Trophoblast cell (in vitro differentiated cells and primary cell): ENCODE results near the gene SELPLG.

ENCODE experiments used
- DNase-seq, 2 donors: peaks; one replicate each; pipeline ENCODE4 v3.0.0-alpha.2; 2016
- H2AFZ ChIP-seq: 2 replicates; pipeline ENCODE4 v1.6.1; 2013; ENCODE audit warnings: low read length, moderate library complexity, mild to moderate bottlenecking; ENCODE audit not compliant: insufficient read depth, poor library complexity
- H2AK5ac ChIP-seq: 2 replicates; pipeline ENCODE4 v1.6.1; 2013; ENCODE audit warnings: mild to moderate bottlenecking, low read length
- H2BK120ac ChIP-seq: 2 replicates; pipeline ENCODE4 v1.6.1; 2013; ENCODE audit warnings: low read length, mild to moderate bottlenecking, moderate library complexity; ENCODE audit not compliant: insufficient read depth, poor library complexity
- H2BK12ac ChIP-seq: 2 replicates; pipeline ENCODE4 v1.6.1; 2013; ENCODE audit warnings: mild to moderate bottlenecking, low read length, moderate library complexity
- H2BK5ac ChIP-seq: 2 replicates; pipeline ENCODE4 v1.6.1; 2013; ENCODE audit warnings: low read length, low read depth, moderate library complexity, mild to moderate bottlenecking; ENCODE audit not compliant: poor library complexity
- H3K14ac ChIP-seq: 2 replicates; pipeline ENCODE4 v1.6.1; 2013; ENCODE audit warnings: mild to moderate bottlenecking, low read length
- H3K18ac ChIP-seq: 2 replicates; pipeline ENCODE4 v1.6.1; 2013; ENCODE audit warnings: mild to moderate bottlenecking, low read length
- H3K23ac ChIP-seq: 2 replicates; pipeline ENCODE4 v1.6.1; 2013; ENCODE audit warnings: low read length
- H3K27ac ChIP-seq: 2 replicates; pipeline ENCODE4 v1.5.1; 2013; ENCODE audit warnings: low read depth, mild to moderate bottlenecking, inconsistent platforms, low read length, moderate library complexity
- H3K27me3 ChIP-seq: 2 replicates; pipeline ENCODE4 v1.6.1; 2013; ENCODE audit warnings: inconsistent platforms, mild to moderate bottlenecking, low read length, moderate library complexity; ENCODE audit not compliant: insufficient read depth
- H3K36me3 ChIP-seq, 2 experiments: 1 replicate in 1 of 2; 2 replicates in 1 of 2; pipeline ENCODE4 v1.6.1; 2013; ENCODE audit warnings: low read length in 2 of 2, mild to moderate bottlenecking in 2 of 2, moderate library complexity in 1 of 2; ENCODE audit not compliant: insufficient read depth in 2 of 2, control insufficient read depth in 1 of 2
- H3K4ac ChIP-seq: 2 replicates; pipeline ENCODE4 v1.6.1; 2013; ENCODE audit warnings: low read depth, mild to moderate bottlenecking, low read length, moderate library complexity
- H3K4me1 ChIP-seq, 2 experiments: 1 replicate in 1 of 2; 2 replicates in 1 of 2; pipeline ENCODE4 v1.6.1; 2013; ENCODE audit warnings: low read length in 2 of 2, mild to moderate bottlenecking in 2 of 2, moderate library complexity in 1 of 2; ENCODE audit not compliant: insufficient read depth in 2 of 2, control insufficient read depth in 1 of 2
- H3K4me2 ChIP-seq: 2 replicates; pipeline ENCODE4 v1.6.1; 2013; ENCODE audit warnings: inconsistent platforms, mild to moderate bottlenecking, low read length, moderate library complexity
- H3K4me3 ChIP-seq: 2 replicates; pipeline ENCODE4 v1.5.1; 2013; ENCODE audit warnings: mild to moderate bottlenecking, low read depth, low read length, inconsistent platforms
- H3K79me1 ChIP-seq: one replicate; pipeline ENCODE4 v1.6.1; 2013; ENCODE audit warnings: low read length
- H3K79me2 ChIP-seq: 2 replicates; pipeline ENCODE4 v1.6.1; 2013; ENCODE audit warnings: low read length, mild to moderate bottlenecking; ENCODE audit not compliant: control insufficient read depth, insufficient read depth, poor library complexity
- H3K9ac ChIP-seq: 2 replicates; pipeline ENCODE4 v1.6.1; 2013; ENCODE audit warnings: mild to moderate bottlenecking, low read length
- H3K9me3 ChIP-seq: 2 replicates; pipeline ENCODE4 v1.6.1; 2013; ENCODE audit warnings: low read depth, mild to moderate bottlenecking, control low read depth, inconsistent platforms, low read length; ENCODE audit not compliant: insufficient read depth
- H4K12ac ChIP-seq: 2 replicates; pipeline ENCODE4 v1.6.1; 2013; ENCODE audit warnings: low read depth, mild to moderate bottlenecking, low read length, moderate library complexity
- H4K8ac ChIP-seq: 2 replicates; pipeline ENCODE4 v1.6.1; 2013; ENCODE audit warnings: low read depth, mild to moderate bottlenecking, low read length, moderate library complexity
- H4K91ac ChIP-seq: one replicate; pipeline ENCODE4 v1.6.1; 2013; ENCODE audit warnings: low read depth, mild to moderate bottlenecking, low read length, moderate library complexity
- WGBS: extraction: QIAGEN DNeasy Blood & Tissue Kit; methylation state at CpG from one replicate; pipeline ENCODE4 v1.1.7; 2013; ENCODE audit warnings: missing lambda C conversion rate; ENCODE audit not compliant: insufficient read length, insufficient coverage; ENCODE audit errors: extremely low coverage; 5-methylcytosine and 5-hydroxymethylcytosine counted together

The SELPLG gene

GRCh38 chr12:108627134-108627920 is 6.4 kb downstream of the SELPLG start:
- Histone ChIP-seq H2AFZ (no peak overlapping the region), H3K4me1 (peaks cover 31 to 33% of the 10 kb centered on the region in 2 experiments), H3K79me2 (peaks cover 5% of the 10 kb centered on the region), H3K18ac (no peak overlapping the region), H4K8ac (peak overlapping the region; percentile 36), H3K4me3 (no peak overlapping the region), H4K12ac (no peak overlapping the region), H2AK5ac (peak overlapping the region; percentile 28), H3K27me3 (no peaks in the 10 kb centered on the region), H3K4ac (peak overlapping the region; percentile 16), H2BK12ac (peak overlapping the region; percentile 88), H3K36me3 (peaks cover 0 to 8% of the 10 kb centered on the region in 2 experiments), H3K4me2 (no peak overlapping the region), H3K14ac (peak overlapping the region; percentile 54), H2BK5ac (peak overlapping the region; percentile 29), H3K23ac (no peak overlapping the region), H3K27ac (no peak overlapping the region), H3K9ac (no peak overlapping the region), H3K79me1 (peaks cover 53% of the 10 kb centered on the region), H2BK120ac (peak overlapping the region; percentile 90), H4K91ac (peak overlapping the region; percentile 84), H3K9me3 (no peaks in the 10 kb centered on the region)
- WGBS = no CpG with 5 or more reads among the region's 8 CpGs
- no peak for DNase-seq

GRCh38 chr12:108625228-108625627 is 8.5 kb downstream of the SELPLG start:
- Histone ChIP-seq H2AK5ac (no peak overlapping the region), H3K4ac (no peak overlapping the region), H4K12ac (no peak overlapping the region), H4K91ac (peak overlapping the region; percentile 55), H3K27ac (no peak overlapping the region), H2AFZ (no peak overlapping the region), H3K36me3 (peaks cover 0 to 8% of the 10 kb centered on the region in 2 experiments), H4K8ac (no peak overlapping the region), H3K79me1 (peaks cover 58% of the 10 kb centered on the region), H3K9ac (no peak overlapping the region), H3K9me3 (no peaks in the 10 kb centered on the region), H3K4me1 (peaks cover 38 to 42% of the 10 kb centered on the region in 2 experiments), H3K27me3 (no peaks in the 10 kb centered on the region), H2BK5ac (no peak overlapping the region), H3K4me3 (no peak overlapping the region), H3K4me2 (no peak overlapping the region), H3K79me2 (peaks cover 5% of the 10 kb centered on the region), H2BK12ac (peak overlapping the region; percentile 67), H3K23ac (no peak overlapping the region), H3K18ac (no peak overlapping the region), H3K14ac (no peak overlapping the region), H2BK120ac (no peak overlapping the region)
- no CpG with 5 or more reads among the region's 3 CpGs for WGBS
- no peak for DNase-seq

GRCh38 chr12:108623577-108623976 is 10.1 kb downstream of the SELPLG start:
- no peak for DNase-seq
- Histone ChIP-seq H3K79me2 (peaks cover 4% of the 10 kb centered on the region), H3K36me3 (peaks cover 0 to 8% of the 10 kb centered on the region in 2 experiments), H3K4me3 (peak overlapping the region; percentile 32), H2AK5ac (peak overlapping the region; percentile 55), H4K91ac (peak overlapping the region; percentile 68), H4K8ac (no peak overlapping the region), H3K14ac (peak overlapping the region; percentile 6), H3K27ac (no peak overlapping the region), H3K9me3 (no peaks in the 10 kb centered on the region), H3K23ac (no peak overlapping the region), H3K79me1 (peaks cover 56% of the 10 kb centered on the region), H3K27me3 (no peaks in the 10 kb centered on the region), H2BK12ac (peak overlapping the region; percentile 63), H3K4ac (no peak overlapping the region), H4K12ac (no peak overlapping the region), H2BK5ac (peak overlapping the region; percentile 20), H3K4me2 (no peak overlapping the region), H3K4me1 (peaks cover 27 to 40% of the 10 kb centered on the region in 2 experiments), H2BK120ac (peak overlapping the region; percentile 63), H3K18ac (peak overlapping the region; percentile 1), H3K9ac (no peak overlapping the region), H2AFZ (no peak overlapping the region)
- WGBS = no CpG with 5 or more reads among the region's 8 CpGs

GRCh38 chr12:108622921-108623514 is 10.7 kb downstream of the SELPLG start:
- Histone ChIP-seq H3K4ac (peak overlapping the region; percentile 56), H3K4me1 (peaks cover 30 to 43% of the 10 kb centered on the region in 2 experiments), H3K4me3 (peak overlapping the region; percentile 32), H4K91ac (peak overlapping the region; percentile 68), H3K23ac (no peak overlapping the region), H3K79me1 (peaks cover 57% of the 10 kb centered on the region), H2AK5ac (peak overlapping the region; percentile 96), H3K27me3 (no peaks in the 10 kb centered on the region), H3K79me2 (peaks cover 6% of the 10 kb centered on the region), H2AFZ (peak overlapping the region; percentile 9), H2BK12ac (peak overlapping the region; percentile 63), H4K8ac (peak overlapping the region; percentile 64), H3K4me2 (no peak overlapping the region), H4K12ac (no peak overlapping the region), H3K9me3 (no peaks in the 10 kb centered on the region), H3K36me3 (peaks cover 0 to 8% of the 10 kb centered on the region in 2 experiments), H2BK120ac (peak overlapping the region; percentile 63), H3K18ac (peak overlapping the region; percentile 80), H3K27ac (no peak overlapping the region), H2BK5ac (peak overlapping the region; percentile 38), H3K9ac (no peak overlapping the region), H3K14ac (peak overlapping the region; percentile 36)
- no CpG with 5 or more reads among the region's 14 CpGs for WGBS
- DNase-seq = no peak
